Transverse colon (tissue), 4 donors: ENCODE measurements around the gene TXLNB. TPM values are rescaled to one million over a fixed set of nuclear protein-coding genes. Genes with fewer than 3 reads are reported as not detected.

Experiments used
- DNase-seq: peaks from one replicate; pipeline ENCODE4 v3.0.0-alpha.2; 2019
- H3K27ac ChIP-seq, 4 donors: fragments of 200-600 bp; sonication (generic); 2 replicates each; pipeline ENCODE4 v1.5.1; 2016 to 2018; ENCODE audit warnings: inconsistent platforms in 4 of 4
- H3K27me3 ChIP-seq: fragments of 200-600 bp; sonication (generic); 2 replicates; pipeline ENCODE4 v1.5.1; 2017; ENCODE audit warnings: inconsistent platforms
- H3K36me3 ChIP-seq, 4 donors: fragments of 200-600 bp; sonication (generic); 2 replicates each; pipeline ENCODE4 v1.5.1; 2017 to 2019; ENCODE audit warnings: inconsistent platforms in 4 of 4
- H3K4me1 ChIP-seq, 4 donors: fragments of 200-600 bp; sonication (generic); 2 replicates each; pipeline ENCODE4 v1.5.1; 2017 to 2020; ENCODE audit warnings: inconsistent platforms in 4 of 4
- H3K4me3 ChIP-seq, 4 donors: fragments of 200-600 bp; sonication (generic); 1 replicate in 1 of 4; 2 replicates in 3 of 4; pipeline versions ENCODE4 v1.5.1 to v1.6.1; 2017 to 2019; ENCODE audit warnings: inconsistent platforms in 4 of 4
- H3K9me3 ChIP-seq, 2 donors: fragments of 200-600 bp; sonication (generic); 2 replicates each; pipeline ENCODE4 v1.5.1; 2017 to 2019; ENCODE audit warnings: inconsistent platforms in 2 of 2
- EP300 ChIP-seq: sonication (generic); formaldehyde crosslinking; IDR thresholded peaks from one replicate; pipeline ENCODE4 v1.6.1; 2017; ENCODE audit warnings: antibody characterized with exemption, low read depth
- POLR2A ChIP-seq: fragments of 450-650 bp; IDR thresholded peaks from one replicate; pipeline ENCODE4 v1.6.1; 2016; ENCODE audit warnings: antibody characterized with exemption, mild to moderate bottlenecking, moderate library complexity
- POLR2AphosphoS5 ChIP-seq, 3 donors: sonication (generic); formaldehyde crosslinking; IDR thresholded peaks; one replicate each; pipeline ENCODE4 v1.6.1; 2016; ENCODE audit warnings: antibody characterized with exemption in 3 of 3
- WGBS, 2 donors: methylation state at CpG; one replicate each; pipeline ENCODE4 v1.1.5; 2018; ENCODE audit warnings: low coverage in 1 of 2; 5-methylcytosine and 5-hydroxymethylcytosine counted together
- in situ Hi-C, 4 donors: fragments of 200-750 bp; cut with MboI; loops; one replicate each; pipeline versions ENCODE4 v1.15.0 to v1.15.1; 2017; ENCODE audit warnings: low sequenced_read_pairs in 3 of 4, low pct_ligation_motif_present in 1 of 4, low pct_unique_long_range_greater_than_20kb in 1 of 4
- intact Hi-C: fragments of 100-400 bp; cut with DNase I; formaldehyde crosslinking; loops from one replicate; pipeline ENCODE4 v1.15.1; 2023; ENCODE audit warnings: low total_unique reads
- total RNA-seq, 4 donors: library from RNA; depleted of rRNA; stranded (reverse); fragments of >200 nt; gene quantifications; one replicate each; pipeline ENCODE4 v1.1.0, GENCODE V29; 2016
- TF ChIP-seq, protein P1 (sequence below), 5 experiments: fragments of 200-600 bp in 3 of 5; fragments of 450-650 bp in 2 of 5; sonication (generic) in 3 of 5; IDR thresholded peaks; 1 replicate in 2 of 5; 2 replicates in 3 of 5; pipeline ENCODE4 v1.5.1; 2016 to 2017; ENCODE audit warnings: antibody characterized with exemption in 5 of 5, inconsistent platforms in 3 of 5, mild to moderate bottlenecking in 2 of 5, moderate library complexity in 1 of 5

The TXLNB gene
- total RNA-seq, 4 donors from 2014 or later: 0.27 to 6.6 (median 2.1) TPM; not detected in 1

DNA sequence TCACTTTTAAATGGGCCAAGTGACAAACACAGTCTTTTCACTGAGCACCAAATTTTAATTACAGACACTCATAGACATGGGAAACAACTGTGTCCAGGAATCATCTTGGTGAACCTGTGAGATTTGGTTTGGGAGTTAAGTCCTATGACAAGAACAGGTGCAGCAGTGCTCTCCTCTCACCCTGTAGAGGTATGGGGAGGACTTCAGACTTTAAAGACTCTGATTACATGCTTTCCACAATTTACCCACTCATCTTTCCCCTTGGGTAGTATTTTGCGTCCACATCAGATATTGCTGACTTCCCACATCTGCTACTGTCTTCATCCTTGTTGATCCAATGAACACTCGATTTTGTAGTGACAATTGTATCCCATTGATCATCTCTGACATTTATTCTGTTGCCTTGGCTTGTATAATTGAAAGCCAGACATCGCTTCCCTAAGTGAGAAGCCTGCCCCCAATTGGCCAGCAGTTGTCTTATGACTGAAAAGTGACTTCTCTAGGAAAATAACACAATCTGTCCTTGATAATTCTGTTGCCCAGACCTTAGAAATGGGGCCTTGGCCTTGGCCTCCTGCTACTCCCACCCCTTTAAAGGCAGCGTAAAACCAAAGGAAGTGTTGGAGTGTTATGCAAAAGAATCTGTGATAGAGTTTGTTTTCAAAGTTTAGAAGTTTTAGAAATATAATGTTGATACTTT lies 40.0 kb downstream of the TXLNB start:
- no peak for DNase-seq
- peaks cover 4 to 12% (median 7%) of the 10 kb centered on the region in 4 donors for H3K4me1 ChIP-seq
- H3K36me3 ChIP-seq: no peaks in the 10 kb centered on the region
- H3K27me3 ChIP-seq: no peaks in the 10 kb centered on the region
- WGBS, 2 donors: 81 to 86% methylated on average over 3 to 4 of the region's 4 CpGs
- intact Hi-C loops: no loop called here
- no peak for TF ChIP-seq POLR2A
- no peak for TF ChIP-seq EP300
- no peak for TF ChIP-seq POLR2AphosphoS5 (IDR thresholded peaks at IDR 0.05)
- TF ChIP-seq, protein P1, sequence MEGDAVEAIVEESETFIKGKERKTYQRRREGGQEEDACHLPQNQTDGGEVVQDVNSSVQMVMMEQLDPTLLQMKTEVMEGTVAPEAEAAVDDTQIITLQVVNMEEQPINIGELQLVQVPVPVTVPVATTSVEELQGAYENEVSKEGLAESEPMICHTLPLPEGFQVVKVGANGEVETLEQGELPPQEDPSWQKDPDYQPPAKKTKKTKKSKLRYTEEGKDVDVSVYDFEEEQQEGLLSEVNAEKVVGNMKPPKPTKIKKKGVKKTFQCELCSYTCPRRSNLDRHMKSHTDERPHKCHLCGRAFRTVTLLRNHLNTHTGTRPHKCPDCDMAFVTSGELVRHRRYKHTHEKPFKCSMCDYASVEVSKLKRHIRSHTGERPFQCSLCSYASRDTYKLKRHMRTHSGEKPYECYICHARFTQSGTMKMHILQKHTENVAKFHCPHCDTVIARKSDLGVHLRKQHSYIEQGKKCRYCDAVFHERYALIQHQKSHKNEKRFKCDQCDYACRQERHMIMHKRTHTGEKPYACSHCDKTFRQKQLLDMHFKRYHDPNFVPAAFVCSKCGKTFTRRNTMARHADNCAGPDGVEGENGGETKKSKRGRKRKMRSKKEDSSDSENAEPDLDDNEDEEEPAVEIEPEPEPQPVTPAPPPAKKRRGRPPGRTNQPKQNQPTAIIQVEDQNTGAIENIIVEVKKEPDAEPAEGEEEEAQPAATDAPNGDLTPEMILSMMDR (IDR thresholded peaks at IDR 0.05): no peak
- in situ Hi-C loops: no loop called here
- peak overlapping the region in 1 of 4 donors; percentile 6 for H3K27ac ChIP-seq
- H3K4me3 ChIP-seq: no peak overlapping the region
- H3K9me3 ChIP-seq: no peaks in the 10 kb centered on the region

DNA sequence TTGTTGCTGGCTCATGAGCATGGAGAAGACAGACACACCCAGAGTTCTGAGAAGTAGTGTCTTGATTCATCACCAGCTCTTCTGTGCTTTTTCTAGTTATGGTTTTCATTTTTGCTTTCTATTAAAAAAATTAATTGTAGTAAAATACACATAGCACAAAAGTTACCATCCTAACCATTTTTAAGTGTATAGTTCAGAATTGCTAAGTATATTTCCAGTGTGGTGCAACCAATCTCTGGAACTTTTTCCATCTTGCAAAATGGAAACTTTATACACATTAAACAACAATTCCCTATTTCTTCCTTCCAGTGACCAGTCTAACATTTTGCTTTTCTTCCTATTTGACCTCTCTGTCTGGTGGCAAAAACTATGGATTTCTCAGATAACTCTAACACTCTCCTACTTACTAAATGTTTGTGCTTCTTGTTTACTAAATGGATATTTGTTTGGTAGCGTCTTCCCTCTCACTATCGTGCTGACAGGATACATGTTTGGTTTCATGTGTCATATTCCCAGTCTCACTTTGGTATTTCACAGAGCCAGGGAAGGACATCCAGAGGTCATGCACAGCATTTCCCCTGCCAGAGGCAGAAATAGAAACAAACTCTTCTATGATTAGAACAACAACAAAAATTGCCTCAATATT lies 40.6 kb downstream of the TXLNB start:
- no peak for DNase-seq
- WGBS, 2 donors: 39 to 69% methylated on average over 2 of the region's 2 CpGs
- Histone ChIP-seq H3K27me3 (no peaks in the 10 kb centered on the region), H3K4me3 (no peak overlapping the region), H3K36me3 (no peaks in the 10 kb centered on the region), H3K4me1 (peaks cover 4 to 12% (median 7%) of the 10 kb centered on the region in 4 donors), H3K9me3 (no peaks in the 10 kb centered on the region), H3K27ac (peak overlapping the region in 3 of 4 donors; percentile 6 to 31 (median 22))
- TF ChIP-seq POLR2A (no peak), POLR2AphosphoS5 (IDR thresholded peaks at IDR 0.05) (no peak), EP300 (no peak)
- TF ChIP-seq, protein P1 (IDR thresholded peaks at IDR 0.05): no peak
- intact Hi-C loops: no loop called here
- in situ Hi-C loops: no loop called here

DNA sequence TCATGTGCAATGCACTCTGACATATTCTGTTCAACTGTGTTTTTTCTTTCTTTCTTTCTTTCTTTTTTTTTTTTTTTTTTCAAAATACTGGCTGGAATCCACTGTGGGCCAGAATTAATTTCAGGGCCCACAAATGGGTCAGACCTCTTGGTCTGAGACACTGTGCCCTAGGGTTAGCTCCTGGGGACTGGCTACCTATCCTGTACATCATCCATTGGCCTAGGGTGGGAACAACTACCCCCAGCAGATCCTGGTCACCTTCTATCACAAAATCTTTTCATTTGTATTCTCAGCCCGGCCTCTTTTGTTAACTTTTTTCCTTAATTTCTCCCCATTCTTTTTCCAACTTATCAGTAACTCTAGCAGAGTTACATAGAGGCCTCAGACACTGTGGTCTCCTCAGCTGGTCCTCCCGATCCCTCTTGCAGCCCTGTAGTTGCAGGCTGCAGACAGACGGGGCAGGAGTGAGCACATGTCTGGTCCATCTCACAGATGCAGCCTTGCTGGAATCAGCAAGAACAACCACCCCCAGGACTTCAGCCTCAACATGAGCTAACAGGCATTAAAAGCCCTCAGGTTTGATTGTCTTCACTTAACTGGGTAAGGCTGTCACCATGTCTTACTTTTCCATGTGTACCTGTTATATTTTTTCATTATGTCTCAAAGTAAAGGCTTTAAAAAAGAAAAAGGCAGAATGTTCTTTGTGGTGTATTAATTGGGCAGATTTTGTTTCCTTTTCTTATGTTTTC lies 41.3 kb downstream of the TXLNB start:
- intact Hi-C loops: no loop called here
- Histone ChIP-seq H3K27ac (peak overlapping the region in 3 of 4 donors; percentile 6 to 31 (median 22)), H3K9me3 (no peaks in the 10 kb centered on the region), H3K4me3 (no peak overlapping the region), H3K27me3 (no peaks in the 10 kb centered on the region), H3K4me1 (peaks cover 4 to 12% (median 7%) of the 10 kb centered on the region in 4 donors), H3K36me3 (no peaks in the 10 kb centered on the region)
- 33 to 46% methylated on average over 3 of the region's 3 CpGs for WGBS, 2 donors
- in situ Hi-C loops: no loop called here
- DNase-seq: peak; percentile 64
- TF ChIP-seq, protein P1 (IDR thresholded peaks at IDR 0.05): peak; percentile 49 to 61 (median 56)
- TF ChIP-seq POLR2AphosphoS5 (IDR thresholded peaks at IDR 0.05): no peak
- no peak for TF ChIP-seq EP300
- TF ChIP-seq POLR2A: no peak

DNA sequence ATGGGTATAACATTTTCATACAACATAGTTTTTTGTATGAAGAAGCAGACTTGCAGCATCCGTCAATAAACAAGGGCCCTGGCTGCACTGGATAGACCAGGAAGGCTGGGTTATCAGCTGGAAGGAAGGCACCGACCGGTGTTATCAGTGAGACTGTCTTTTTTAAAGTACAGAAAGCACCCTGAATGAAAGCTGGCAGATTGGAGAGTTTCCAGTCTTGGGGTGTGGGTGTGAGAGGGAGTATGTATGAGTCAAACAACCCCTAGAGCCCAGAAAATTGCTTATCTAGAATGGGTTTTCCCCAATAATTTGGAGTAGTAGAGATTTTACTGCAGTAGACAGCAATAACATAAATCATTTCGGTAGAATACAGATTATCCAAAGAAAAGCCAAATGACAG lies 42.4 kb downstream of the TXLNB start:
- in situ Hi-C loops (loop anchor here in 1 of 4 donors (25.0 kb wide), 1 partner anchor 113 kb away; the partner anchor contains the start of gene CITED2), intact Hi-C loops (no loop called here)
- no peaks in the 10 kb centered on the region for H3K27me3 ChIP-seq
- no peaks in the 10 kb centered on the region for H3K9me3 ChIP-seq
- no peak for DNase-seq
- H3K4me3 ChIP-seq: no peak overlapping the region
- no peak overlapping the region for H3K27ac ChIP-seq
- H3K36me3 ChIP-seq: no peaks in the 10 kb centered on the region
- peaks cover 4 to 12% (median 7%) of the 10 kb centered on the region in 4 donors for H3K4me1 ChIP-seq
- WGBS, 2 donors: 65% methylated on average over 4 of the region's 4 CpGs
- TF ChIP-seq, protein P1 (IDR thresholded peaks at IDR 0.05): no peak
- TF ChIP-seq POLR2AphosphoS5 (IDR thresholded peaks at IDR 0.05) (no peak), POLR2A (no peak), EP300 (no peak)
